MCF 10A (cell line): Measurements from ENCODE around the gene RND3. TPM values are rescaled to one million over a fixed set of nuclear protein-coding genes. Genes with fewer than 3 reads are reported as not detected.

Experiments
- BruUV-seq: library from RNA; stranded (reverse); fragments of 400-500 nt; replicated peaks from 2 replicates; lab custom pipeline; 2021; lab: Mats Ljungman, UMichigan
- CTCF ChIA-PET: fragments of 300-600 bp; sonication (Branson Sonifier 250); formaldehyde crosslinking; extraction: SDS; loops from one replicate; lab custom pipeline; 2021; ENCODE audit warnings: antibody characterized with exemption, inconsistent platforms; lab: Yijun Ruan, JAX
- POLR2A ChIA-PET: fragments of 300-600, 350-650 bp; sonication (Branson Sonifier 250); formaldehyde crosslinking; extraction: SDS; loops from one replicate; lab custom pipeline; 2020; ENCODE audit warnings: antibody characterized with exemption, inconsistent platforms; lab: Yijun Ruan, JAX
- DNase-seq: peaks from one replicate; pipeline ENCODE4 v3.0.0-alpha.2; 2018; ENCODE audit not compliant: unreplicated experiment
- H3K27ac Mint-ChIP-seq: one replicate; pipeline ENCODE4 v1.8.0; 2022; ENCODE audit warnings: mild to moderate bottlenecking, low read depth, mixed read lengths; ENCODE audit not compliant: unreplicated experiment
- H3K27me3 Mint-ChIP-seq: one replicate; pipeline ENCODE4 v1.8.0; 2022; ENCODE audit warnings: mixed read lengths; ENCODE audit not compliant: insufficient read depth, unreplicated experiment
- H3K36me3 Mint-ChIP-seq: one replicate; pipeline ENCODE4 v1.8.0; 2022; ENCODE audit warnings: mild to moderate bottlenecking, moderate library complexity, mixed read lengths; ENCODE audit not compliant: insufficient read depth, unreplicated experiment
- H3K4me1 Mint-ChIP-seq: one replicate; pipeline ENCODE4 v1.8.0; 2022; ENCODE audit warnings: mixed read lengths; ENCODE audit not compliant: insufficient read depth, unreplicated experiment
- H3K4me3 Mint-ChIP-seq: one replicate; pipeline ENCODE4 v1.8.0; 2022; ENCODE audit warnings: mild to moderate bottlenecking, moderate library complexity, mixed read lengths; ENCODE audit not compliant: unreplicated experiment
- H3K9me3 Mint-ChIP-seq: one replicate; pipeline ENCODE4 v1.8.0; 2022; ENCODE audit warnings: mixed read lengths; ENCODE audit not compliant: unreplicated experiment
- intact Hi-C: fragments of 100-400 bp; cut with micrococcal nuclease; formaldehyde crosslinking; loops from 2 replicates; pipeline ENCODE4 v1.14.1; 2022
- total RNA-seq: library from RNA; stranded (reverse); gene quantifications from 2 replicates; pipeline ENCODE4 v1.2.3, GENCODE V29; 2022
- TF ChIP-seq, protein P1 (sequence below): fragments of 200-600 bp; IDR thresholded peaks from one replicate; pipeline ENCODE4 v1.8.0; 2022; ENCODE audit warnings: antibody characterized with exemption, mild to moderate bottlenecking; ENCODE audit not compliant: unreplicated experiment

RND3 gene
- total RNA-seq, 1 experiment from 2014 or later: 158 TPM

GRCh38 chr2:150466741-150467620 is 20.5 kb downstream of the RND3 start:
- no peak overlapping the region for H3K4me3 Mint-ChIP-seq

GRCh38 chr2:150465703-150466569 is 21.5 kb downstream of the RND3 start:
- no peak overlapping the region for H3K27ac Mint-ChIP-seq
- DNase-seq: no peak
- ChIA-PET POLR2A (interaction anchor here (0.7 to 10.7 kb wide), 6 partner anchors 11 to 162 kb away, joined by 3 to 106 read pairs (median 4); no protein-coding TSS in a partner anchor), CTCF (interaction anchor here (0.6 to 2.3 kb wide), 3 partner anchors 9 to 304 kb away, joined by 3 to 10 read pairs (median 3); no protein-coding TSS in a partner anchor)
- TF ChIP-seq, protein P1, sequence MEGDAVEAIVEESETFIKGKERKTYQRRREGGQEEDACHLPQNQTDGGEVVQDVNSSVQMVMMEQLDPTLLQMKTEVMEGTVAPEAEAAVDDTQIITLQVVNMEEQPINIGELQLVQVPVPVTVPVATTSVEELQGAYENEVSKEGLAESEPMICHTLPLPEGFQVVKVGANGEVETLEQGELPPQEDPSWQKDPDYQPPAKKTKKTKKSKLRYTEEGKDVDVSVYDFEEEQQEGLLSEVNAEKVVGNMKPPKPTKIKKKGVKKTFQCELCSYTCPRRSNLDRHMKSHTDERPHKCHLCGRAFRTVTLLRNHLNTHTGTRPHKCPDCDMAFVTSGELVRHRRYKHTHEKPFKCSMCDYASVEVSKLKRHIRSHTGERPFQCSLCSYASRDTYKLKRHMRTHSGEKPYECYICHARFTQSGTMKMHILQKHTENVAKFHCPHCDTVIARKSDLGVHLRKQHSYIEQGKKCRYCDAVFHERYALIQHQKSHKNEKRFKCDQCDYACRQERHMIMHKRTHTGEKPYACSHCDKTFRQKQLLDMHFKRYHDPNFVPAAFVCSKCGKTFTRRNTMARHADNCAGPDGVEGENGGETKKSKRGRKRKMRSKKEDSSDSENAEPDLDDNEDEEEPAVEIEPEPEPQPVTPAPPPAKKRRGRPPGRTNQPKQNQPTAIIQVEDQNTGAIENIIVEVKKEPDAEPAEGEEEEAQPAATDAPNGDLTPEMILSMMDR: no peak
- peaks cover 19% of the 10 kb centered on the region for H3K4me1 Mint-ChIP-seq
- no TSS peak for BruUV-seq
- H3K27me3 Mint-ChIP-seq: no peaks in the 10 kb centered on the region
- H3K9me3 Mint-ChIP-seq: no peaks in the 10 kb centered on the region
- intact Hi-C loops: no loop called here
- H3K36me3 Mint-ChIP-seq: peaks cover 66% of the 10 kb centered on the region
- no peak overlapping the region for H3K4me3 Mint-ChIP-seq

More at GRCh38 chr2:150466741-150467620, 20.5 kb downstream of the RND3 start:
- peak overlapping the region; percentile 27 for H3K27ac Mint-ChIP-seq
- CTCF ChIA-PET: interaction anchor here (0.6 to 2.3 kb wide), 3 partner anchors 10 to 657 kb away, joined by 3 to 10 read pairs (median 5); no protein-coding TSS in a partner anchor
- intact Hi-C loops: no loop called here
- TF ChIP-seq, protein P1: no peak
- H3K4me1 Mint-ChIP-seq: peaks cover 19% of the 10 kb centered on the region
- BruUV-seq: no TSS peak
- POLR2A ChIA-PET: interaction anchor here (0.6 to 10.7 kb wide), 10 partner anchors 12 to 1777 kb away, joined by 3 to 106 read pairs (median 5); no protein-coding TSS in a partner anchor
- H3K36me3 Mint-ChIP-seq: peaks cover 77% of the 10 kb centered on the region
- DNase-seq: peak; percentile 57
- H3K27me3 Mint-ChIP-seq: no peaks in the 10 kb centered on the region
- no peaks in the 10 kb centered on the region for H3K9me3 Mint-ChIP-seq

- Mint-ChIP-seq H3K4me3 (no peak overlapping the region), H3K4me1 (peaks cover 19% of the 10 kb centered on the region), H3K9me3 (no peaks in the 10 kb centered on the region), H3K27ac (no peak overlapping the region), H3K36me3 (peaks cover 57% of the 10 kb centered on the region), H3K27me3 (no peaks in the 10 kb centered on the region)
- no peak for DNase-seq
- POLR2A ChIA-PET: interaction anchor here (1.0 to 10.7 kb wide), 4 partner anchors 14 to 277 kb away, joined by 3 to 106 read pairs (median 42); no protein-coding TSS in a partner anchor
- intact Hi-C loops: no loop called here
- no TSS peak for BruUV-seq
- TF ChIP-seq, protein P1: no peak
- CTCF ChIA-PET: interaction anchor here (0.7 kb wide), 1 partner anchor 303 kb away, joined by 3 read pairs; no protein-coding TSS in a partner anchor
Observed at GRCh38 chr2:150464986-150465385, 22.5 kb downstream of the RND3 start.
